Activated T-cell treated with anti-CD3 and anti-CD28 coated beads, Interleukin-2, amount 50 U/mL, for 24 hours (primary cell): ENCODE data around the gene HMCES.
A peak's percentile ranks its signal among the peaks of the same experiment; 100 is the strongest.
"Not testable (repeated sequence)": the region's sequence is repeated elsewhere in the genome, so short reads cannot be mapped to it uniquely, and the experiment has no call there.

ENCODE experiments used
- DNase-seq: peaks from one replicate; pipeline ENCODE4 v3.0.0-alpha.2; 2020
- H3K27ac Mint-ChIP-seq: 2 replicates; pipeline ENCODE4 v1.8.0; 2020; ENCODE audit warnings: mild to moderate bottlenecking, mixed read lengths
- H3K27me3 Mint-ChIP-seq: 2 replicates; pipeline ENCODE4 v1.8.0; 2020; ENCODE audit warnings: mixed read lengths
- H3K36me3 Mint-ChIP-seq: 2 replicates; pipeline ENCODE4 v1.8.0; 2020; ENCODE audit warnings: low read depth, mixed read lengths
- H3K4me1 Mint-ChIP-seq: 2 replicates; pipeline ENCODE4 v1.8.0; 2020; ENCODE audit warnings: low read depth, mixed read lengths
- H3K4me3 Mint-ChIP-seq: 2 replicates; pipeline ENCODE4 v1.8.0; 2020; ENCODE audit warnings: mild to moderate bottlenecking, moderate library complexity, mixed read lengths
- H3K9me3 Mint-ChIP-seq: 2 replicates; pipeline ENCODE4 v1.8.0; 2020; ENCODE audit warnings: mixed read lengths

Gene HMCES

DNA sequence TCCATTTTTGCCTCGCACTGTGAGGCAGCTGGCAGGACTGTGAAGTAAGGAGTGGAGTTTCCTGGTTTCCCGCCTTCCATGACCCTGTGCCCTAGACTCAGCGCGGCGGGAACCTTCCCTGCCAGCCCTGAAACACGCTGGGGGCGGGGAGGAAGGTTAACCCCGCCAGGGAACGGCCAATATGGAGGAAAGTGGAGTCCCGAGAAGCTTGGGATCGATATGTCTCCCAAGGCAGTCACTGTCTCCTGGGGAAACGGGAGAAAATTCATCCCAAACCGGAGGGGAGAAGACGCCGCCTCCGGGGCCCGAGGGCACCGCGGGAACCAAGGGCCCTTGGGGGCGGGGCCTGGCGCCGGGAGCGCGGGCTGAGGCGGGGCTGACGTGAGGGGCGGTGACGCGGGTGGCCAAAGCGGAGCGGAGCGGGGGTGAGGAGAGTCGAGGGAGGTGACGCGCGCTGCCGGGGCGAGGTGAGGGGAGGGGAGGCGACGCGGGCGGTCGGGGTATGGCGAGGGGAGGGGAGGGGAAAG, at the start of gene HMCES:
Gene HMCES, plus strand, starts transcription at position 432 of the 527 bp plus-strand sequence. CDS start 863 bp downstream, outside the sequence.
- H3K9me3 Mint-ChIP-seq, result no peaks in the 10 kb centered on the region
- H3K4me3 Mint-ChIP-seq, result peak within 1 kb of the TSS; percentile 97
- no peaks in the 10 kb centered on the region for H3K27me3 Mint-ChIP-seq
- peak; percentile 97 for DNase-seq
- H3K4me1 Mint-ChIP-seq, result peaks cover 62% of the 10 kb centered on the region
- H3K36me3 Mint-ChIP-seq, result peaks cover 81% of the 10 kb centered on the region
- peak within 1 kb of the TSS; percentile 99 for H3K27ac Mint-ChIP-seq

DNA sequence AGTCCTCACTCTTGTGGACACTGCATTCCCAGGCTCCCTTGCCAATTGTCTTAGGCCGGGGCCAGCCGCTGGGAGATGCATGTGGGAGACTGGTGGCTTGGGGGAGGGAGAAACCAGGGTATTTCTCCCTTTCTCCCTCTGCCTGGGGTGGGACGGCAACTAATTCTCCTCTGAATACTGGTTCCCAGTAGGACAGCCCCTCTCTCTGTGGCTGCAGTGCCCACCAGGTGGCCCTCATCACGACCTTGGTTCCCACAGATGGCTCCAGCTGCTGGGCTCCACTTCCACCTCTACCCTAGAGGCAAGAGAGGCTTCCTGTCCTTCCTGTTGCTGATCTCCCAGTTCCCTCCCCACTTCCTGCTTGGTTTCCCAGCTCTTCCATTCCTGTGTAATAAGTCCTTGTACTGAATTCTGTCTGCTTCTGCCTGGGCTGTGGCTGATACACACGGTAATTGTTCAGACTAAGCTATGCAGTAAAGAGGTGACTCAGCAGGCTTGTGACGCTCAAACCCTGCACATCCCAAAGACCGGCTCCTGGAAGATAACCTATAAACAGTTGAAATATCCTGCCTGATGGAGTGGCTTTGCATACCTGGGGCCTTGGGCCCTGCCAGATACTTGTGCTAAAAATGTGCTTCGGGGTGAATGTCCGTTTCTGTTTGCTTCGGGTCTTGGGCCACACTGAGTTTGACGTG, 49.6 kb upstream of the HMCES start:
- no peaks in the 10 kb centered on the region for H3K9me3 Mint-ChIP-seq
- no peaks in the 10 kb centered on the region for H3K36me3 Mint-ChIP-seq
- no peak overlapping the region for H3K4me3 Mint-ChIP-seq
- peaks cover 36% of the 10 kb centered on the region for H3K4me1 Mint-ChIP-seq
- H3K27ac Mint-ChIP-seq, result no peak overlapping the region
- DNase-seq, result no peak
- H3K27me3 Mint-ChIP-seq, result no peaks in the 10 kb centered on the region

- Mint-ChIP-seq H3K9me3 (no peaks in the 10 kb centered on the region), H3K4me1 (peaks cover 28% of the 10 kb centered on the region), H3K4me3 (no peak overlapping the region), H3K27me3 (no peaks in the 10 kb centered on the region), H3K27ac (peak overlapping the region; percentile 71), H3K36me3 (no peaks in the 10 kb centered on the region)
- no peak for DNase-seq
These were observed 48.2 kb upstream of the HMCES start for GRCh38 chr3:129230311-129231019.

DNA sequence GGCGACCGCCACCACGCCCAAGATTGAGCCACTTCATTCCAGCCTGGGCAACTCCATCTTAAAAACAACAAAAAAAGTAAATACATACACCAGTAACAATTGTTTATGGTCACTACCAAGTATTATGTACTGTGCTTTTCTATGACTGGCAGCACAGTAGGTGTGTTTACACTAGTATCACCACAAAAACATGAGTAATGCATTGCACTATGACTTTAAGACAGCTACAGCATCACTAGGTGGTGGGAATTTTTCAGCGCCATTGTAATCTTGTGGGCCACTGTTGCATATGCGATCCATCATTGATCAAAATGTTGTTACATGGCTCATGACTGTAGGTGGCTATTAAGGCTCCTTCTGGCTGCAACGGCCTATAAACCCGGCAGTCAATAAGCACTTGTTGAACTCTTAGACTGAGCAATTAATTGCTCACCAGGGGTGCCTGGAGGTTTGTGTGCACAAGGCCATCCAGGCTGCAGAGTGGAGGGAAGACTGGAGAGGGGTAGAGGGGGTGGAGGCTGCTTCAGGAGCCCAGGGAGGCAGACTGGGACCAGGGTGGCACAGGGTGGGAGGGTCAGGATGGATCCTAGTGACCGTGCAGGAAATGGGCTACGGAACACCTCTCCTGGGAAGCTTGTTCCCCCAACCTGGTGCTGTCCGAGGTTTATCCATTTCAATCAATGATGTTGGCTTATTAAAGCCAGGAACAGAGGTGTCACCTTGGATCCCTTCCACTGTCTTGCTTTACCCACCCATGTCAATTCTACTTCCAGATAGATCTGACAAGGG, 47.1 kb upstream of the HMCES start:
- Mint-ChIP-seq H3K27me3 (no peaks in the 10 kb centered on the region), H3K9me3 (no peaks in the 10 kb centered on the region), H3K4me3 (no peak overlapping the region), H3K27ac (peak overlapping the region; percentile 16), H3K36me3 (no peaks in the 10 kb centered on the region), H3K4me1 (peaks cover 24% of the 10 kb centered on the region)
- no peak for DNase-seq

DNA sequence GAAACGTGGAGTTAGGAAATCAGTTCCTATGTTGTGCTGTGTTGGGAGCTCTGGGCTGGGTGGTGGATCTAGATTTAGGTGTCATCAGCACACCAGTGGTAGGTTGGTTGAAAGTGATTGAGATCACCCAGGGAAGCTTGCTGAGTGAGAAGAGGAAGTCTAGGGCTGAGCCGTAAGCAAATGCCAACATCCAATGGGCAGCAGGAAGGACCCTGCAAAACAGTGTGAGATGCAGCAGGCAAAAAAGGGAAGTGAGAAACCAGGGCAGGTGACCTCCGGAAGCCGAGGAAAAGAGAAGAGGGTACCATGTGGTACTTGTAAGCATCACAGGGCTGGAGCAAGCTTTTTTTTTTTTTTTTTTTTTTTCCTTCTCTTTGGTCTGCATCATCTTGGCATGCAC, 45.1 kb upstream of the HMCES start:
- Mint-ChIP-seq H3K36me3 (no peaks in the 10 kb centered on the region), H3K9me3 (no peaks in the 10 kb centered on the region), H3K4me1 (peaks cover 21% of the 10 kb centered on the region), H3K27ac (no peak overlapping the region), H3K4me3 (no peak overlapping the region), H3K27me3 (no peaks in the 10 kb centered on the region)
- no peak for DNase-seq

GRCh38 chr3:129234441-129234840, 44.2 kb upstream of the HMCES start:
- no peak for DNase-seq
- H3K4me1 Mint-ChIP-seq, result peaks cover 30% of the 10 kb centered on the region
- no peaks in the 10 kb centered on the region for H3K27me3 Mint-ChIP-seq
- no peak overlapping the region for H3K27ac Mint-ChIP-seq
- H3K4me3 Mint-ChIP-seq, result no peak overlapping the region
- no peaks in the 10 kb centered on the region for H3K36me3 Mint-ChIP-seq
- H3K9me3 Mint-ChIP-seq, result no peaks in the 10 kb centered on the region

DNA sequence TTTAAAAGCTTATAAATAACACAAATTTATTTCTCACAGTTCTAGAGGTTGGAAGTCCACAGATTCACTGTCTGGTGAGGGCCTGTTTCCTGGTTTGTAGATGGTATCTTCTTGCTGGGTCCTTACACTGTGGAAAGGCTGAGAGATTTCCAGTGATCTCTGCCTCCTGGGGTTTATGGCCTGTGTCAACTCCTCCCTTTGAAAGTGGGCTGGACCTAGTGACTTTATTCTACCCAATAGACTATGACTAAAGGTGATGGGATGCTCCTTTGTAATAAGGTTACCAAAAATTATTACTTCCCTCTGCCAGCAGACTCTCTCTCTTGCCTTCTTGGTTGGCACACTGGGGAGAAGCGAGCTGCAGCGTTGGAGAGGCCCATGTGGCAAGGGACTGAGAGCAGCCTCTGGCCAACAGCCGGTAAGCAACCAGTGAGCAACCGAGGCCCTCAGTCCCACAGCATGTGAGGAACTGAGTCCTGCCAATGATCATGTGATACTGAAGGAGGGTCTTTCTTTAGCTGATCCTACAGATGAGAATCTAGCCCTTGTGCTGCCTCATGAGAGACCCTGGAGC, 43.2 kb upstream of the HMCES start:
- no peak overlapping the region for H3K27ac Mint-ChIP-seq
- H3K4me3 Mint-ChIP-seq, result no peak overlapping the region
- no peaks in the 10 kb centered on the region for H3K27me3 Mint-ChIP-seq
- no peak for DNase-seq
- H3K9me3 Mint-ChIP-seq, result no peaks in the 10 kb centered on the region
- peaks cover 31% of the 10 kb centered on the region for H3K4me1 Mint-ChIP-seq
- no peaks in the 10 kb centered on the region for H3K36me3 Mint-ChIP-seq

DNA sequence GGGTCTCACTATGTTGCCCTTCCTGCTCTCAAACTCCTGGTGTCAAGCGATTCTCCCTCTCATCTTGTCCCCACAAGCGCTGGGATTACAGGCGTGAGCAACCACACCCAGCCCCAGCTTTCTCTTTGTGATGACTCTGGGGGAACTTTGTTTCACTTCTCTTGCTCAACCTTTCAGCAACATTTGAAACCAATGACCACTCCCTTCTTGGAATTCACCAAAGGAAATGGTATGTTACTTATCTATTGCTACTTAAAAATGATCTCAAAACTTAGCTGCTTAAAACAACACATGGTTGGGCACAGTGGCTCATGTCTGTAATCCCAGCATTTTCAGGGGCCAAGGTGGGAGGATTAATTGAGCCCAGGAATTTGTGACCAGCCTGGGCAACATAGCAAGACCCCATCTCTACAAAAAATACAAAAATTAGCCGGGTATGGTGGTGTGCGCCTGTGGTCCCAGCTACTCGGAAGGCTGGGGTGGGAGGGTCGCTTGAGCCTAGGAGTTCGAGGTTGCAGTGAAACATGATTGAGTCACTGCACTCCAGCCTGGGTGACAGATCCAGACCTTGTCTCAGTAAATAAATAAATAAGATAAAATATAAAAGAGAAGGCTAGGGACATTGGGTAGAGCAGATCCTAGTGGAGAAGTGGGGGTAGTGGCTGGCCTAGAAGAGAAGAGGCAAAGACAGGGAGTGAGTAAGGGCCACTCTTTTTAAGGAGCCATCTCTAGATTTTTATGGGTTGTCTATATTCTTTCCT, 39.5 kb upstream of the HMCES start:
- DNase-seq, result no peak
- no peaks in the 10 kb centered on the region for H3K9me3 Mint-ChIP-seq
- peak overlapping the region; percentile 81 for H3K27ac Mint-ChIP-seq
- H3K4me3 Mint-ChIP-seq, result peak overlapping the region; percentile 8
- H3K4me1 Mint-ChIP-seq, result peaks cover 18% of the 10 kb centered on the region
- H3K36me3 Mint-ChIP-seq, result no peaks in the 10 kb centered on the region
- no peaks in the 10 kb centered on the region for H3K27me3 Mint-ChIP-seq

DNA sequence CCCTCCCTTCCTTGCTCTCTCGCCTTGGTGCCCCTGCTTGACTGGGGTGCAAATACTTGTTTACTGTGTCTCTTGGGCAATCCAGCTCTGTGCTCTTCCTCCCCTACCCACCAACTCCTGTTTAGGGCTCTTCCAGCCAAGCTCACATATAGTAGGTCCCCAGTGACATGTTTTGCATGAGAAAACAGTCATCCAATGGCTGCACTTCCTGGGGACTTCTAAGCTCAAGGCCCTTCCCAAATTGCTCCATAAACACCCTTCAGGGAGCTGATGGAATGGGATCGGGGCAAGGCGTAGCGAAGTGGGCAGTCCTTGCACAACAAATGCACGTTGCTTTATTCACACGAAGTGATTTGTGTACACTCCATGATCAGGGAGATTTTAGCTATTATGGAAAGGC, 38.7 kb upstream of the HMCES start:
- no peaks in the 10 kb centered on the region for H3K9me3 Mint-ChIP-seq
- no peaks in the 10 kb centered on the region for H3K36me3 Mint-ChIP-seq
- H3K27ac Mint-ChIP-seq, result no peak overlapping the region
- peaks cover 18% of the 10 kb centered on the region for H3K4me1 Mint-ChIP-seq
- no peaks in the 10 kb centered on the region for H3K27me3 Mint-ChIP-seq
- no peak overlapping the region for H3K4me3 Mint-ChIP-seq
- no peak for DNase-seq

- H3K4me1 Mint-ChIP-seq, result peaks cover 21% of the 10 kb centered on the region
- no peak overlapping the region for H3K27ac Mint-ChIP-seq
- no peak overlapping the region for H3K4me3 Mint-ChIP-seq
- DNase-seq, result no peak
- no peaks in the 10 kb centered on the region for H3K27me3 Mint-ChIP-seq
- H3K36me3 Mint-ChIP-seq, result no peaks in the 10 kb centered on the region
- H3K9me3 Mint-ChIP-seq, result no peaks in the 10 kb centered on the region
These were observed 38.2 kb upstream of the HMCES start for GRCh38 chr3:129240436-129240835.

GRCh38 chr3:129245141-129245540, 33.5 kb upstream of the HMCES start:
- Mint-ChIP-seq H3K27me3 (no peaks in the 10 kb centered on the region), H3K36me3 (peaks cover 14% of the 10 kb centered on the region), H3K4me3 (no peak overlapping the region), H3K9me3 (no peaks in the 10 kb centered on the region), H3K27ac (peak overlapping the region; percentile 65), H3K4me1 (peaks cover 26% of the 10 kb centered on the region)
- DNase-seq, result no peak

DNA sequence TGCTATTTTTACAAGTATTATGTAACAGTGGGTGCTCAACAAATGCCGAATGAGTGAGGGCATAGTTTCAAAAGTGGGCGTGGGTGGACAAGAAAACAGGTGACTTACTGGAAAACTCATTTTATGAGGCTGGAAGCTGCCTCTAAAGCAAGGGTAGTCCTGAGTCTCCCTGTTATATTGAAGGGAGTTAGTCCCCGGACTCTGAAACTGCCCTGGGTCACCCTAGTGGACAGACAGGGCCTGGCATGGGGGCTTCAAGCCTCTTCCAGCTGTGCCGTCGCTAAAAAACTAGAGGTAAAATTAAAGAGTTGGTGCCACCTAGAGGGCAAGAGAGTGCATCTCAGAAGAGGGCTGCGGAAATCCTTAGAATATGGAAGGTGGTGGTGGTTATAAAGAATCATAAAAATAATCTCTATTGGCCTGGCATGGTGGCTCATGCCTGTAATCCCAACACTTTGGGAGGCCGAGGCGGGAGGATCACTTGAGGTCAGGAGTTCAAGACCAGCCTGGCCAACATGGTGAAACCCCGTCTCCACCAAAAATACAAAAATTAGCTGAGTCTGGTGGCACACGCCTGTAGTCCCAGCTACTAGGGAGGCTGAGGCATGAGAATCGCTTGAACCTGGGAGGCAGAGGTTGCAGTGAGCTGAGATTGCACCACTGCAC, 32.9 kb upstream of the HMCES start:
- H3K9me3 Mint-ChIP-seq, H3K4me3 Mint-ChIP-seq, H3K27me3 Mint-ChIP-seq: not testable (repeated sequence)
- peaks cover 19% of the 10 kb centered on the region for H3K36me3 Mint-ChIP-seq
- peak overlapping the region; percentile 65 for H3K27ac Mint-ChIP-seq
- peaks cover 31% of the 10 kb centered on the region for H3K4me1 Mint-ChIP-seq
- DNase-seq, result peak; percentile 73

DNA sequence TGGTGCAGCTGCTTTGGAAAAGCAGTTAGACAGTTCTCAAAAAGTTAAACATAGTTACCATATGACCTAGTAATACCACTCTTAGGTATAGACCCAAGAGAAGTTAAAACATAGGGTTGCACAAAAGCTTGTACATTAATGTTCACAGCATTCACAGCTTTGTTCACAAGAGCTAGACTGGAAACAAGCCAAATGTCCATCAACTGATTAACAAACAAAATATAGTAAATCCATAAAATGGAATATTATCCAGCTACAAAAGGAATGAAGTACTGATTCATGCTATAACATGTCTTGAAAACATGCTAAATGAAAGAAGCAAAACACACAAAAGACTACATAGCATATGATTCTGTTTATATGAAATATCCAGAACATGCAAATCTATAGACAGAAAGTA, 32.0 kb upstream of the HMCES start:
- DNase-seq, result no peak
- Mint-ChIP-seq H3K27ac (no peak overlapping the region), H3K27me3 (no peaks in the 10 kb centered on the region), H3K4me1 (peaks cover 33% of the 10 kb centered on the region), H3K4me3 (no peak overlapping the region), H3K36me3 (peaks cover 23% of the 10 kb centered on the region), H3K9me3 (no peaks in the 10 kb centered on the region)
